Measurements from ENCODE around the gene TRIM7.
"Not testable (repeated sequence)": the region's sequence is repeated elsewhere in the genome, so short reads cannot be mapped to it uniquely, and the experiment has no call there.

TRIM7 gene

GRCh38 chr5:181212934-181213333, 7.9 kb upstream of the TRIM7 start:
- DNase-seq (ENCODE audit: low read depth, low spot score): no peak

- DNase-seq (ENCODE audit: low read depth, low spot score): no peak
Observed at GRCh38 chr5:181212080-181212479, 7.1 kb upstream of the TRIM7 start.

GRCh38 chr5:181211208-181211607, 6.2 kb upstream of the TRIM7 start:
- DNase-seq (ENCODE audit: low read depth, low spot score): no peak

GRCh38 chr5:181210698-181211097, 5.7 kb upstream of the TRIM7 start:
- DNase-seq (ENCODE audit: low read depth, low spot score): not testable (repeated sequence)

- not testable (repeated sequence) for DNase-seq (ENCODE audit: low read depth, low spot score)
Observed at GRCh38 chr5:181210148-181210547, 5.2 kb upstream of the TRIM7 start.

- DNase-seq (ENCODE audit: low read depth, low spot score): not testable (repeated sequence)
Observed at GRCh38 chr5:181209006-181209405, 4.0 kb upstream of the TRIM7 start.

GRCh38 chr5:181207960-181208253, 2.9 kb upstream of the TRIM7 start:
- DNase-seq (ENCODE audit: low read depth, low spot score): no peak

GRCh38 chr5:181207214-181207959, 2.4 kb upstream of the TRIM7 start:
- DNase-seq (ENCODE audit: low read depth, low spot score): no peak

- DNase-seq (ENCODE audit: low read depth, low spot score): no peak
Observed at GRCh38 chr5:181205761-181206649, 1.0 kb upstream of the TRIM7 start.

GRCh38 chr5:181204113-181204825, 727 bp downstream of the TRIM7 start:
- no peak for DNase-seq (ENCODE audit: low read depth, low spot score)

- DNase-seq (ENCODE audit: low read depth, low spot score): no peak
Observed at GRCh38 chr5:181203777-181204112, 1.3 kb downstream of the TRIM7 start.

- DNase-seq (ENCODE audit: low read depth, low spot score): no peak
Observed at GRCh38 chr5:181203093-181203711, 1.8 kb downstream of the TRIM7 start.

- no peak for DNase-seq (ENCODE audit: low read depth, low spot score)
Observed at GRCh38 chr5:181200816-181201215, 4.2 kb downstream of the TRIM7 start.

- no peak for DNase-seq (ENCODE audit: low read depth, low spot score)
Observed at GRCh38 chr5:181199881-181200638, 4.9 kb downstream of the TRIM7 start.

- DNase-seq (ENCODE audit: low read depth, low spot score): no peak
Observed at GRCh38 chr5:181198905-181199519, 6.0 kb downstream of the TRIM7 start.

GRCh38 chr5:181198106-181198685, 6.8 kb downstream of the TRIM7 start:
- no peak for DNase-seq (ENCODE audit: low read depth, low spot score)

GRCh38 chr5:181197326-181197951, 7.6 kb downstream of the TRIM7 start:
- no peak for DNase-seq (ENCODE audit: low read depth, low spot score)

- no peak for DNase-seq (ENCODE audit: low read depth, low spot score)
Observed at GRCh38 chr5:181195249-181195761, 9.7 kb downstream of the TRIM7 start.

GRCh38 chr5:181194489-181195248, 10.3 kb downstream of the TRIM7 start:
- DNase-seq (ENCODE audit: low read depth, low spot score): no peak

All from brain pericyte (primary cell).